DND-41 (cell line): ENCODE results near the gene KCNMA1.

Experiments
- ATAC-seq: fragments of 200-7000 bp; cut with Tn5 transposase; 3 replicates; pipeline ENCODE4 v1.9.1; 2021; ENCODE audit warnings: low read depth; ENCODE audit not compliant: insufficient read depth
- DNase-seq: peaks from one replicate; pipeline ENCODE4 v3.0.0-alpha.2; 2020
- H2AFZ ChIP-seq: 2 replicates; pipeline ENCODE4 v1.6.0; 2012; ENCODE audit warnings: low read depth, low read length
- H3K27ac ChIP-seq: 2 replicates; pipeline ENCODE4 v1.5.1; 2012; ENCODE audit warnings: low read length, inconsistent platforms
- H3K27me3 ChIP-seq: fragments of 200-600 bp; sonication (generic); 2 replicates; pipeline ENCODE4 v1.6.0; 2012; ENCODE audit warnings: low read length, mild to moderate bottlenecking, inconsistent platforms; ENCODE audit not compliant: insufficient read depth, poor library complexity
- H3K36me3 ChIP-seq: 2 replicates; pipeline ENCODE4 v1.5.1; 2012; ENCODE audit warnings: low read length, inconsistent platforms; ENCODE audit not compliant: insufficient read depth
- H3K4me1 ChIP-seq: 2 replicates; pipeline ENCODE4 v1.5.1; 2012; ENCODE audit warnings: mild to moderate bottlenecking, low read length; ENCODE audit not compliant: insufficient read depth
- H3K4me2 ChIP-seq: 2 replicates; pipeline ENCODE4 v1.6.0; 2012; ENCODE audit warnings: mild to moderate bottlenecking, moderate library complexity, low read length, inconsistent platforms; ENCODE audit not compliant: insufficient read depth
- H3K4me3 ChIP-seq, 2 experiments: fragments of 200-600 bp in 1 of 2; shearing (Covaris generic) in 1 of 2; 2 replicates each; pipeline ENCODE4 v1.5.1; 2012 to 2016; ENCODE audit warnings: inconsistent platforms in 2 of 2, low read length in 2 of 2, mild to moderate bottlenecking in 2 of 2, low read depth in 1 of 2, moderate library complexity in 1 of 2
- H3K79me2 ChIP-seq: 2 replicates; pipeline ENCODE4 v1.6.0; 2012; ENCODE audit warnings: low read length, inconsistent platforms; ENCODE audit not compliant: insufficient read depth
- H3K9ac ChIP-seq: 2 replicates; pipeline ENCODE4 v1.6.0; 2012; ENCODE audit warnings: low read depth, mild to moderate bottlenecking, inconsistent platforms, low read length, moderate library complexity
- H3K9me3 ChIP-seq: 2 replicates; pipeline ENCODE4 v1.5.1; 2012; ENCODE audit warnings: low read length, moderate library complexity, mild to moderate bottlenecking, inconsistent platforms; ENCODE audit not compliant: insufficient read depth, severe bottlenecking
- H4K20me1 ChIP-seq: 2 replicates; pipeline ENCODE4 v1.6.0; 2012; ENCODE audit warnings: low read length; ENCODE audit not compliant: insufficient read depth
- EZH2 ChIP-seq: IDR thresholded peaks from 3 replicates; pipeline ENCODE4 v1.6.1; 2012; ENCODE audit warnings: borderline replicate concordance, low read depth, mild to moderate bottlenecking, moderate library complexity, low read length, inconsistent platforms; ENCODE audit not compliant: severe bottlenecking
- TF ChIP-seq, protein P1 (sequence below): IDR thresholded peaks from 2 replicates; pipeline ENCODE4 v1.5.1; 2012; ENCODE audit warnings: borderline replicate concordance, low read length, moderate library complexity, mild to moderate bottlenecking; ENCODE audit not compliant: poor library complexity, severe bottlenecking; ENCODE audit errors: extremely low read depth

KCNMA1 gene

GRCh38 chr10:76902949-76903348, 734.7 kb downstream of the KCNMA1 start:
- H3K27ac ChIP-seq = no peak overlapping the region
- H3K36me3 ChIP-seq = no peaks in the 10 kb centered on the region
- H3K27me3 ChIP-seq = no peaks in the 10 kb centered on the region
- no peak for ATAC-seq
- DNase-seq = peak; percentile 11
- H3K79me2 ChIP-seq = no peaks in the 10 kb centered on the region
- H3K4me3 ChIP-seq = no peak overlapping the region
- H3K9ac ChIP-seq = no peak overlapping the region
- no peaks in the 10 kb centered on the region for H3K9me3 ChIP-seq
- H3K4me1 ChIP-seq = no peaks in the 10 kb centered on the region
- no peak overlapping the region for H3K4me2 ChIP-seq
- TF ChIP-seq, protein P1, sequence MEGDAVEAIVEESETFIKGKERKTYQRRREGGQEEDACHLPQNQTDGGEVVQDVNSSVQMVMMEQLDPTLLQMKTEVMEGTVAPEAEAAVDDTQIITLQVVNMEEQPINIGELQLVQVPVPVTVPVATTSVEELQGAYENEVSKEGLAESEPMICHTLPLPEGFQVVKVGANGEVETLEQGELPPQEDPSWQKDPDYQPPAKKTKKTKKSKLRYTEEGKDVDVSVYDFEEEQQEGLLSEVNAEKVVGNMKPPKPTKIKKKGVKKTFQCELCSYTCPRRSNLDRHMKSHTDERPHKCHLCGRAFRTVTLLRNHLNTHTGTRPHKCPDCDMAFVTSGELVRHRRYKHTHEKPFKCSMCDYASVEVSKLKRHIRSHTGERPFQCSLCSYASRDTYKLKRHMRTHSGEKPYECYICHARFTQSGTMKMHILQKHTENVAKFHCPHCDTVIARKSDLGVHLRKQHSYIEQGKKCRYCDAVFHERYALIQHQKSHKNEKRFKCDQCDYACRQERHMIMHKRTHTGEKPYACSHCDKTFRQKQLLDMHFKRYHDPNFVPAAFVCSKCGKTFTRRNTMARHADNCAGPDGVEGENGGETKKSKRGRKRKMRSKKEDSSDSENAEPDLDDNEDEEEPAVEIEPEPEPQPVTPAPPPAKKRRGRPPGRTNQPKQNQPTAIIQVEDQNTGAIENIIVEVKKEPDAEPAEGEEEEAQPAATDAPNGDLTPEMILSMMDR = peak; percentile 35
- TF ChIP-seq EZH2 = no peak
- H2AFZ ChIP-seq = no peak overlapping the region
- no peaks in the 10 kb centered on the region for H4K20me1 ChIP-seq

GRCh38 chr10:76901701-76902100, 735.9 kb downstream of the KCNMA1 start:
- DNase-seq = no peak
- no peak overlapping the region for H2AFZ ChIP-seq

DNA sequence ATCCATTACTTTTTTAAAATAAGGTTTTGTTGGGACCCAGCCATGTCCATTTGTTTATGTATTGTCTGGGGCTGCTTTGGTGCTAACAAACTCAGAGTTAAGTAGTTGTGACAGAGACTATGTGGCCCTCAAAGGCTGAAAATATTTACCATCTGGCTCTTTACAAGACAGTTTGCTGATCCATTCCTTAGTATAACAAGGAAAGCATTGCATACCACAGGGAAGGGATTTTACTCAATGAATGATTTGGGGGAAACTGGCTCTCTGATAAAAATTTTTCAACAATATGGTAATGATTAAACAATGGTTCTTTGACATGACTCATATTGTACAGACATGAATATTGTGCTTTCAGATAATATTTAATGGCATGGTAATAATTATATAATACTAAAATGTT, 738.1 kb downstream of the KCNMA1 start:
- DNase-seq = no peak
- Histone ChIP-seq H3K79me2 (no peaks in the 10 kb centered on the region), H4K20me1 (no peaks in the 10 kb centered on the region), H3K36me3 (no peaks in the 10 kb centered on the region), H3K27me3 (no peaks in the 10 kb centered on the region), H3K9ac (no peak overlapping the region), H3K9me3 (no peaks in the 10 kb centered on the region), H3K4me3 (no peak overlapping the region), H3K4me1 (no peaks in the 10 kb centered on the region), H2AFZ (no peak overlapping the region), H3K4me2 (no peak overlapping the region), H3K27ac (no peak overlapping the region)
- no peak for ATAC-seq
- TF ChIP-seq, protein P1 = no peak
- no peak for TF ChIP-seq EZH2

More at GRCh38 chr10:76901701-76902100, 735.9 kb downstream of the KCNMA1 start:
- H3K9me3 ChIP-seq = no peaks in the 10 kb centered on the region
- no peak overlapping the region for H3K4me3 ChIP-seq
- no peak for TF ChIP-seq EZH2
- TF ChIP-seq, protein P1 = no peak
- H3K4me2 ChIP-seq = no peak overlapping the region
- no peaks in the 10 kb centered on the region for H4K20me1 ChIP-seq
- no peaks in the 10 kb centered on the region for H3K4me1 ChIP-seq
- no peak for ATAC-seq
- no peak overlapping the region for H3K27ac ChIP-seq
- H3K9ac ChIP-seq = no peak overlapping the region
- H3K36me3 ChIP-seq = no peaks in the 10 kb centered on the region
- no peaks in the 10 kb centered on the region for H3K79me2 ChIP-seq
- H3K27me3 ChIP-seq = no peaks in the 10 kb centered on the region

DNA sequence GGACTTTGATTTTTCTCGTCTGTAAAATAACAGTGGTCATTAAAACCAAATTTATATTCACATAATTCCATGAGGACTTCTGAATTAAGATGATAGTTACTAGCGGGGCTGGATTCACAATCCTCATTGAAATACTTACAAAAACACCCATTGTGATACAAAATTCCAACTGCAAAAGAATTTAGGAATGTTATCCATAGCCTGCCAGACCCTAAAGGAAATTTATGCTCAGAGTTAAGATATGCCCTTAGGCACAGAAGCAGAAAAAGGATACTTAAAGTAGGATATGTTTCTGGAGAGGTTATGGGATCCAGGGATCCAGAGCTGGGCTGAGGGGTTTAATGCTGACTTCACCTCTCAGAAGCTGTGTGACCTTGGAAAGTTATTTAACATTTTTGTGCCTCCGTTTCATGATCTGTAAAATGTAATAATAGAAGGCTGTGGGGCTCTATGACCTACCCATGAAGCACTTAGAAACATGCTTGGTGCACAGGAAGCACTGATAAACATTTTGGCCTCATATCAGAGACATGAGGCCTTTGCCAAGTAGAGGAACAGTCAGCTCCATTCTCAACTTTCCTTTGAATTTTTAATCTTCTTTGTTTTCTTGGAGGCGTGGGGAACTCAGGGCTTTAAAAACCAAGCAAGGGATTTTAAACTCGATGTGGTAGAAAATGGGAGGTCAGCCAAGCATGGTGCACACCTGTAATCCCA, 744.7 kb downstream of the KCNMA1 start:
- TF ChIP-seq, protein P1 = no peak
- no peak for DNase-seq
- no peaks in the 10 kb centered on the region for H4K20me1 ChIP-seq
- no peaks in the 10 kb centered on the region for H3K36me3 ChIP-seq
- H3K4me2 ChIP-seq = no peak overlapping the region
- H3K27ac ChIP-seq = no peak overlapping the region
- no peak overlapping the region for H2AFZ ChIP-seq
- no peak overlapping the region for H3K9ac ChIP-seq
- no peak overlapping the region for H3K4me3 ChIP-seq
- ATAC-seq = no peak
- H3K9me3 ChIP-seq = no peaks in the 10 kb centered on the region
- no peaks in the 10 kb centered on the region for H3K27me3 ChIP-seq
- H3K79me2 ChIP-seq = no peaks in the 10 kb centered on the region
- no peaks in the 10 kb centered on the region for H3K4me1 ChIP-seq
